ENCODE measurements around the gene LRRC31.

The LRRC31 gene

GRCh38 chr3:169869484-169870220 is at the start of gene LRRC31:
Gene LRRC31 (minus strand): TSS chr3:169869935. CDS start chr3:169869807, 128 bp downstream.
- DNase-seq = peak; percentile 17

- DNase-seq = no peak
Measured at GRCh38 chr3:169914321-169914720, 44.6 kb upstream of the LRRC31 start.

- DNase-seq = no peak
Measured at GRCh38 chr3:169913323-169913722, 43.6 kb upstream of the LRRC31 start.

- no peak for DNase-seq
Measured at GRCh38 chr3:169911272-169911671, 41.5 kb upstream of the LRRC31 start, which contains the start of gene SAMD7. Gene SAMD7 (plus strand): TSS chr3:169911572. CDS start chr3:169919499, 7,927 bp downstream.

GRCh38 chr3:169907944-169908343 is 38.2 kb upstream of the LRRC31 start:
- DNase-seq = no peak

- no peak for DNase-seq
Measured at GRCh38 chr3:169907476-169907875, 37.7 kb upstream of the LRRC31 start.

GRCh38 chr3:169905404-169905803 is 35.7 kb upstream of the LRRC31 start:
- no peak for DNase-seq

- no peak for DNase-seq
Measured at GRCh38 chr3:169901453-169901852, 31.7 kb upstream of the LRRC31 start.

GRCh38 chr3:169897284-169897683 is 27.5 kb upstream of the LRRC31 start:
- no peak for DNase-seq

GRCh38 chr3:169895072-169895471 is 25.3 kb upstream of the LRRC31 start:
- DNase-seq = no peak

GRCh38 chr3:169894110-169894509 is 24.4 kb upstream of the LRRC31 start:
- DNase-seq = no peak

- DNase-seq = no peak
Measured at GRCh38 chr3:169891886-169892285, 22.2 kb upstream of the LRRC31 start.

- no peak for DNase-seq
Measured at GRCh38 chr3:169886671-169887070, 16.9 kb upstream of the LRRC31 start.

GRCh38 chr3:169880576-169881250 is 11.0 kb upstream of the LRRC31 start:
- DNase-seq = no peak

GRCh38 chr3:169879845-169880575 is 10.3 kb upstream of the LRRC31 start:
- DNase-seq = no peak

- no peak for DNase-seq
Measured at GRCh38 chr3:169879013-169879557, 9.3 kb upstream of the LRRC31 start.

GRCh38 chr3:169871129-169871886 is 1.6 kb upstream of the LRRC31 start:
- DNase-seq = no peak

GRCh38 chr3:169868369-169868768 is 1.4 kb downstream of the LRRC31 start:
- no peak for DNase-seq

GRCh38 chr3:169867584-169868210 is 2.0 kb downstream of the LRRC31 start:
- no peak for DNase-seq

- no peak for DNase-seq
Measured at GRCh38 chr3:169865176-169865767, 4.5 kb downstream of the LRRC31 start.

GRCh38 chr3:169864270-169864669 is 5.5 kb downstream of the LRRC31 start:
- DNase-seq = no peak

GRCh38 chr3:169863458-169863899 is 6.3 kb downstream of the LRRC31 start:
- DNase-seq = peak; percentile 69
